ENCODE results near the gene LIPN. TPM values are rescaled to one million over a fixed set of nuclear protein-coding genes. Genes with fewer than 3 reads are reported as not detected.

The LIPN gene
- total and polyA plus RNA-seq, 7 donors = not detected

- TF ChIP-seq CTCF (IDR thresholded peaks at IDR 0.05) = no peak
- no peak for ATAC-seq
Measured at GRCh38 chr10:88793712-88794299, 34.0 kb downstream of the LIPN start.

GRCh38 chr10:88794731-88795130, 34.9 kb downstream of the LIPN start:
- H3K36me3 ChIP-seq (ENCODE audit: insufficient read depth in 1 of 2, low read depth in 1 of 2) = no peaks in the 10 kb centered on the region
- H3K4me1 ChIP-seq = no peaks in the 10 kb centered on the region
- H3K27me3 ChIP-seq (ENCODE audit: insufficient read depth in 3 of 3, low read length in 2 of 3) = peaks cover 0 to 2% (median 0%) of the 10 kb centered on the region in 3 donors
- no peak overlapping the region for H3K27ac ChIP-seq
- TF ChIP-seq CTCF (IDR thresholded peaks at IDR 0.05) = no peak
- DNase-seq (no peak), ATAC-seq (no peak)
- 67 to 77% (median 69%) methylated on average over 1 of the region's 1 CpG for WGBS, 3 donors
- intact Hi-C loops (cut with DNase I) = no loop called here
- H3K9me3 ChIP-seq = no peaks in the 10 kb centered on the region
- no peak overlapping the region for H3K4me3 ChIP-seq

More at GRCh38 chr10:88793712-88794299, 34.0 kb downstream of the LIPN start:
- Histone ChIP-seq H3K4me1 (no peaks in the 10 kb centered on the region), H3K27ac (no peak overlapping the region), H3K4me3 (no peak overlapping the region), H3K36me3 (ENCODE audit: insufficient read depth in 1 of 2, low read depth in 1 of 2) (no peaks in the 10 kb centered on the region), H3K27me3 (ENCODE audit: insufficient read depth in 3 of 3, low read length in 2 of 3) (peaks cover 0 to 2% (median 0%) of the 10 kb centered on the region in 3 donors), H3K9me3 (no peaks in the 10 kb centered on the region)
- 38 to 47% (median 39%) methylated on average over 2 of the region's 2 CpGs for WGBS, 3 donors
- intact Hi-C loops (cut with DNase I) = no loop called here
- no peak for DNase-seq

- Histone ChIP-seq H3K4me3 (no peak overlapping the region), H3K4me1 (no peaks in the 10 kb centered on the region), H3K27ac (no peak overlapping the region), H3K27me3 (ENCODE audit: insufficient read depth in 3 of 3, low read length in 2 of 3) (peaks cover 0 to 2% (median 0%) of the 10 kb centered on the region in 3 donors), H3K36me3 (ENCODE audit: insufficient read depth in 1 of 2, low read depth in 1 of 2) (no peaks in the 10 kb centered on the region), H3K9me3 (no peaks in the 10 kb centered on the region)
- ATAC-seq = no peak
- intact Hi-C loops (cut with DNase I) = no loop called here
- no peak for DNase-seq
- WGBS, 3 donors = 80 to 88% (median 85%) methylated on average over 2 of the region's 2 CpGs
- TF ChIP-seq CTCF (IDR thresholded peaks at IDR 0.05) = no peak
Measured at GRCh38 chr10:88800152-88801125, 40.6 kb downstream of the LIPN start.

GRCh38 chr10:88802523-88803285, 42.9 kb downstream of the LIPN start, which contains the start of gene LIPM:
Gene LIPM (plus strand): TSS chr10:88802730. CDS start chr10:88802897, 167 bp downstream.
- ATAC-seq (no peak), DNase-seq (no peak)
- 85 to 88% (median 88%) methylated on average over 2 of the region's 2 CpGs for WGBS, 3 donors
- H3K36me3 ChIP-seq (ENCODE audit: insufficient read depth in 1 of 2, low read depth in 1 of 2) = no peaks in the 10 kb centered on the region
- TF ChIP-seq CTCF (IDR thresholded peaks at IDR 0.05) = no peak
- H3K4me1 ChIP-seq = no peaks in the 10 kb centered on the region
- intact Hi-C loops (cut with DNase I) = no loop called here
- H3K4me3 ChIP-seq = no peak within 1 kb of the TSS
- no peak within 1 kb of the TSS for H3K27ac ChIP-seq
- H3K9me3 ChIP-seq = no peaks in the 10 kb centered on the region
- peaks cover 0 to 2% (median 0%) of the 10 kb centered on the region in 3 donors for H3K27me3 ChIP-seq (ENCODE audit: insufficient read depth in 3 of 3, low read length in 2 of 3)
